NB4 (cell line): ENCODE data around the gene GFER.

ENCODE experiments used
- CTCF ChIP-seq: IDR thresholded peaks from one replicate; pipeline ENCODE4 v1.5.1; 2012; ENCODE audit warnings: low read depth, low read length
- MYC ChIP-seq: IDR thresholded peaks from 2 replicates; pipeline ENCODE4 v1.6.1; 2011; ENCODE audit warnings: low read depth, low read length
- POLR2A ChIP-seq: IDR thresholded peaks from 2 replicates; pipeline ENCODE4 v1.6.1; 2011; ENCODE audit warnings: mild to moderate bottlenecking; ENCODE audit not compliant: insufficient read length; ENCODE audit errors: extremely low read depth

GRCh38 chr16:1991948-1992703, 8.1 kb downstream of the GFER start:
- TF ChIP-seq CTCF: no peak
- TF ChIP-seq MYC: no peak
- TF ChIP-seq POLR2A: no peak
